ENCODE measurements around the gene CCDC85A.

The CCDC85A gene

GRCh38 chr2:56344771-56345170 is 161.0 kb downstream of the CCDC85A start:
- no peak for TF ChIP-seq TEAD4 (IDR thresholded peaks at IDR 0.05)
- no peak for TF ChIP-seq ZBTB7A (IDR thresholded peaks at IDR 0.05; ENCODE audit: low read depth)
- no peak for TF ChIP-seq RAD21 (IDR thresholded peaks at IDR 0.05; ENCODE audit: low read depth)

DNA sequence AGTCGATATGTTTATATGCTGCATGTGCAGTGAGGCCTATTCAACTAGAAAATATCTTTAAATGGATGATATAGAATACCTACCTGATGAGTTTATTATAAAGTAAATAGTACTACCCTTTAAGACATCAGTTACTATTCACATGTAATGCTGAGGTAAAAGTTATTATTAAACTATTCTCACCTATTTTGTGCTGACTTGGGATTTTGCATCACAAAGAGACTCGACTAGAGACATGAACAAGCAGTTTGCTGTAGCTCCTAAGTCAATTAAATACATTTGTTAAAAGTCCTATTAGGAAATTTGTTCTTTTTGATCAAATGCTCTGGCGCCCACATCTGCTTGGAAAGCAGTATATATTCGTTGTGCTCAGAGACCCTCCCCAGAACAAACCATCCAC is 164.1 kb downstream of the CCDC85A start:
- no peak for TF ChIP-seq TAF1 (IDR thresholded peaks at IDR 0.05; ENCODE audit: low read depth)
- TF ChIP-seq TCF12 (IDR thresholded peaks at IDR 0.05; ENCODE audit: low read depth): no peak
- no peak for TF ChIP-seq EGR1 (IDR thresholded peaks at IDR 0.05)
- TF ChIP-seq TEAD4 (IDR thresholded peaks at IDR 0.05): no peak
- no peak for TF ChIP-seq FOXM1 (IDR thresholded peaks at IDR 0.05; ENCODE audit: borderline replicate concordance, low read depth)
- TF ChIP-seq, protein P1, sequence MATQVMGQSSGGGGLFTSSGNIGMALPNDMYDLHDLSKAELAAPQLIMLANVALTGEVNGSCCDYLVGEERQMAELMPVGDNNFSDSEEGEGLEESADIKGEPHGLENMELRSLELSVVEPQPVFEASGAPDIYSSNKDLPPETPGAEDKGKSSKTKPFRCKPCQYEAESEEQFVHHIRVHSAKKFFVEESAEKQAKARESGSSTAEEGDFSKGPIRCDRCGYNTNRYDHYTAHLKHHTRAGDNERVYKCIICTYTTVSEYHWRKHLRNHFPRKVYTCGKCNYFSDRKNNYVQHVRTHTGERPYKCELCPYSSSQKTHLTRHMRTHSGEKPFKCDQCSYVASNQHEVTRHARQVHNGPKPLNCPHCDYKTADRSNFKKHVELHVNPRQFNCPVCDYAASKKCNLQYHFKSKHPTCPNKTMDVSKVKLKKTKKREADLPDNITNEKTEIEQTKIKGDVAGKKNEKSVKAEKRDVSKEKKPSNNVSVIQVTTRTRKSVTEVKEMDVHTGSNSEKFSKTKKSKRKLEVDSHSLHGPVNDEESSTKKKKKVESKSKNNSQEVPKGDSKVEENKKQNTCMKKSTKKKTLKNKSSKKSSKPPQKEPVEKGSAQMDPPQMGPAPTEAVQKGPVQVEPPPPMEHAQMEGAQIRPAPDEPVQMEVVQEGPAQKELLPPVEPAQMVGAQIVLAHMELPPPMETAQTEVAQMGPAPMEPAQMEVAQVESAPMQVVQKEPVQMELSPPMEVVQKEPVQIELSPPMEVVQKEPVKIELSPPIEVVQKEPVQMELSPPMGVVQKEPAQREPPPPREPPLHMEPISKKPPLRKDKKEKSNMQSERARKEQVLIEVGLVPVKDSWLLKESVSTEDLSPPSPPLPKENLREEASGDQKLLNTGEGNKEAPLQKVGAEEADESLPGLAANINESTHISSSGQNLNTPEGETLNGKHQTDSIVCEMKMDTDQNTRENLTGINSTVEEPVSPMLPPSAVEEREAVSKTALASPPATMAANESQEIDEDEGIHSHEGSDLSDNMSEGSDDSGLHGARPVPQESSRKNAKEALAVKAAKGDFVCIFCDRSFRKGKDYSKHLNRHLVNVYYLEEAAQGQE (IDR thresholded peaks at IDR 0.05; ENCODE audit: low read depth): no peak

DNA sequence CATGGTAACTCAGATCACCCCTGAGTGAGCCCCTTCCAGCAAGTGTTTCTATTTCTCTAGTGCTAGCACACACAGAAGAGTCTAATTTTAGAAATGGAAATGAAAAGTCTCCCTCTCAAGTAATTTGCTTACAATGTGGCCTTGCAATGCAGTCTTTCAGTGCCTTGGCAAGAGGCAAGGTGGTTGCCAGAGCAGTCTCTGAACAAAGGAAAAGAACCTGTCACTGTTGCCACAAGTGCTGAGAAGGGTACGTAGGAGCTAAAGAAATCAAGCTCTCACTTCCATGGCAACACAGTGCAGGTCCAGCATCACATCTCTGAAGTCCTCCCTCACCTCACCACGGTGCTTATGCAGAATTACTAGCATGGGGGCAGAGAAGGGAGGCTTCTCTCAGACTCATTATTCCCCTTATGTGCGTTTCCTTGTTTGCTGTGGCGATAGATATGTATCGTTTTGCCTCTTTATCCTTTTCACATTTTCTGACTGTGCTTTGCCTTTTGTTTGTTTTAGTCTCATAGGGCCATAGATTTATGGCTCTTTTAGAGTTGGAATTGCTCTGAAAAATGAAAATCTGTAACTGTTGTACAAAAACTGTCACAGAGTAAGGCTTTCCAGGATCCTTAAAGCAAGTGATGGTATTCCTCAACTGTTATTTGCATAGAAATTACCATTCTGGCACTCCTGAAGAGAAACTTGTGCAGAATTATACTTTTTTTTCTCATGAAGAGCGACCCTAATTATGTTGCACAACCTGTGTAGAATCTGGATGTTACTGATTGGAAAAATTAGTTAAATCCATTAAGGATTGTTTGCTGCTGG is 164.8 kb downstream of the CCDC85A start:
- TF ChIP-seq TAF1 (IDR thresholded peaks at IDR 0.05; ENCODE audit: low read depth): no peak
- no peak for TF ChIP-seq CREB1 (IDR thresholded peaks at IDR 0.05; ENCODE audit: low read depth)
- no peak for TF ChIP-seq CEBPB (IDR thresholded peaks at IDR 0.05)
- TF ChIP-seq, protein P2, sequence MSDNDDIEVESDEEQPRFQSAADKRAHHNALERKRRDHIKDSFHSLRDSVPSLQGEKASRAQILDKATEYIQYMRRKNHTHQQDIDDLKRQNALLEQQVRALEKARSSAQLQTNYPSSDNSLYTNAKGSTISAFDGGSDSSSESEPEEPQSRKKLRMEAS (IDR thresholded peaks at IDR 0.05): no peak
- TF ChIP-seq ZBTB7A (IDR thresholded peaks at IDR 0.05; ENCODE audit: low read depth): no peak
- no peak for TF ChIP-seq EP300 (IDR thresholded peaks at IDR 0.05; ENCODE audit: borderline replicate concordance)
- no peak for TF ChIP-seq FOXM1 (IDR thresholded peaks at IDR 0.05; ENCODE audit: borderline replicate concordance, low read depth)
- TF ChIP-seq EGR1 (IDR thresholded peaks at IDR 0.05): no peak
- no peak for TF ChIP-seq TEAD4 (IDR thresholded peaks at IDR 0.05)
- no peak for TF ChIP-seq NFIC (IDR thresholded peaks at IDR 0.05)
- no peak for TF ChIP-seq TCF12 (IDR thresholded peaks at IDR 0.05; ENCODE audit: low read depth)
- TF ChIP-seq, protein P1 (IDR thresholded peaks at IDR 0.05; ENCODE audit: low read depth): no peak
- TF ChIP-seq RAD21 (IDR thresholded peaks at IDR 0.05; ENCODE audit: low read depth): no peak
- no peak for TF ChIP-seq USF1 (IDR thresholded peaks at IDR 0.05)
- no peak for TF ChIP-seq YY1 (IDR thresholded peaks at IDR 0.05; ENCODE audit: low read depth)

GRCh38 chr2:56357655-56358295 is 174.0 kb downstream of the CCDC85A start:
- TF ChIP-seq EGR1 (IDR thresholded peaks at IDR 0.05) (no peak), CREB1 (IDR thresholded peaks at IDR 0.05; ENCODE audit: low read depth) (no peak), TEAD4 (IDR thresholded peaks at IDR 0.05) (no peak), RAD21 (IDR thresholded peaks at IDR 0.05; ENCODE audit: low read depth) (no peak), NFIC (IDR thresholded peaks at IDR 0.05) (0 out of 2 replicates have a peak, but pooled peaks have one; percentile 10), CEBPB (IDR thresholded peaks at IDR 0.05) (no peak), ZBTB7A (IDR thresholded peaks at IDR 0.05; ENCODE audit: low read depth) (no peak), FOXM1 (IDR thresholded peaks at IDR 0.05; ENCODE audit: borderline replicate concordance, low read depth) (no peak), TAF1 (IDR thresholded peaks at IDR 0.05; ENCODE audit: low read depth) (no peak), USF1 (IDR thresholded peaks at IDR 0.05) (peak; percentile 25; the same call in 1 of the 2 replicates)
- TF ChIP-seq, protein P2 (IDR thresholded peaks at IDR 0.05): no peak

GRCh38 chr2:56361844-56362243 is 178.1 kb downstream of the CCDC85A start:
- TF ChIP-seq FOXM1 (IDR thresholded peaks at IDR 0.05; ENCODE audit: borderline replicate concordance, low read depth) (no peak), EP300 (IDR thresholded peaks at IDR 0.05; ENCODE audit: borderline replicate concordance) (no peak), NFIC (IDR thresholded peaks at IDR 0.05) (no peak), YY1 (IDR thresholded peaks at IDR 0.05; ENCODE audit: low read depth) (no peak), RAD21 (IDR thresholded peaks at IDR 0.05; ENCODE audit: low read depth) (no peak), TCF12 (IDR thresholded peaks at IDR 0.05; ENCODE audit: low read depth) (no peak), TEAD4 (IDR thresholded peaks at IDR 0.05) (no peak), CEBPB (IDR thresholded peaks at IDR 0.05) (no peak), USF1 (IDR thresholded peaks at IDR 0.05) (no peak), ZBTB7A (IDR thresholded peaks at IDR 0.05; ENCODE audit: low read depth) (no peak), TAF1 (IDR thresholded peaks at IDR 0.05; ENCODE audit: low read depth) (no peak), EGR1 (IDR thresholded peaks at IDR 0.05) (no peak), CREB1 (IDR thresholded peaks at IDR 0.05; ENCODE audit: low read depth) (no peak)
- TF ChIP-seq, protein P1 (IDR thresholded peaks at IDR 0.05; ENCODE audit: low read depth): no peak
- TF ChIP-seq, protein P2 (IDR thresholded peaks at IDR 0.05): no peak

All from Ishikawa (cell line).